ENCODE measurements around the gene MRRF.
A peak's percentile ranks its signal among the peaks of the same experiment; 100 is the strongest.

The MRRF gene

DNA sequence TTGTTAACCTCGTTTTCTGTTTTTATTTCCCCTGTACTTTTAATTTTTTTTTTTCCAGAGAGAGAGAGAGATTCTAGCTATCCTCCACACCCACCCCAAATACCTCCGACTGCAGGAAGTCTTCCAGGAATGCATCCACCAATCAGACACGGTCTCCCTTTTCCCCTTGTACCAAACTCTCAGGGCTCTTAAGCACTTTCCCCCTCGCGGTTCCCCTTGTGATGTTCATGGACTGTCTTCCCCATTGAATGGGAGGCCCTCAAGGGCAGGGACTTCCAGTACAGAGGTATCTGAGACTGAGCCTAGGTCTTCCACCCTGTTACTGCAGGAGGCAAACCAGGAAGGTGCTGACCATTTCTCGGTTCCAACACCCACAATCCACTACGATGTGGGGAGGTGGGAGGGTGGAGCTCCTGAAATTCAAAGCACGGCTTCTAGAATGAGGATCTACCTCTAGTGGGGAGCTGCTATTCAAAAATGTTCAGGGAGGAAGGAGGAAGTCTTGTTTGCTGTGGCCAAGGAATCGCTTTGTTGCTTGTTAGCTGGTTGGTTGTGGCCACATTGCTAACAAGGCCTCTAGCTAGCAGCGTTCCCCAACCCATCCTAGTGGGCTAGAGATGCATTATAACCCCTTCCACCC, 68.6 kb downstream of the MRRF start:
- no peak for DNase-seq

DNA sequence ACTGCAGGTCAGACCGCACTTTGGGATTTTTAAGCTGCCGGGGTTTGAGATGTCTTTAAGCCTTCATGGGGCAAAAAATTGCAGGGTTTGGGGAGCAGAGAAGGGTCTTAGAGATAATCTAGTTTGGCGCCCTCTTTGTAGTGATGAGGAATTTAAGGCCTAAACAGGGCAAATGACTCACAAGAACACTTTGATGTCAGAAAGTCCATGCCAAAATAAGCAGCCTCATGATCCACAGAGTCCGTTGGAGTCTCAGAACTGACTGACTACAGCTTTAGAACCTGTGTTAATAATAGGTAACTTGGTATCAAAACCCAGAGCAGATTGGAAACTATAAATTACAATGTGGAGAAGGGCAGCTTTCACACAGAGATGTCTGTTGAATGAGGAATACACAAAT, 70.2 kb downstream of the MRRF start:
- no peak for DNase-seq

DNA sequence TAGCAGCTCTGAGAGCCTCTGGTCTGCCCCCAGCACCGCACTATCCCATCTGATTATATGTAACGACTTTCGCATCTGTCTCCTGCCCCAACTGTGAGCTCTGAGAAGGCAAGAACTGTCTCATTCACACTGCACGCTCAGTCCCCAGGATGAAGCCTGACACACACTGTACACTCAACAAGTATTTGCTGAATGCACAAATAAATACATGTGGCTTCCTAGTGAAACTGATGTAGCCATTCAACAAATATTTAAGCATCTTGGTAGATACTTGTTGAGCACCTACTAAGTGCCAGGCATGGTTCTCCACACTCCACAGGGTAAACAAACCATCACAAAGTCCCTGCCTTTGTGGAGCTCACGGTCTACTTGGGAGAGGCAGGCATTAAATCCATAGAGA, 71.5 kb downstream of the MRRF start:
- DNase-seq, result no peak

DNA sequence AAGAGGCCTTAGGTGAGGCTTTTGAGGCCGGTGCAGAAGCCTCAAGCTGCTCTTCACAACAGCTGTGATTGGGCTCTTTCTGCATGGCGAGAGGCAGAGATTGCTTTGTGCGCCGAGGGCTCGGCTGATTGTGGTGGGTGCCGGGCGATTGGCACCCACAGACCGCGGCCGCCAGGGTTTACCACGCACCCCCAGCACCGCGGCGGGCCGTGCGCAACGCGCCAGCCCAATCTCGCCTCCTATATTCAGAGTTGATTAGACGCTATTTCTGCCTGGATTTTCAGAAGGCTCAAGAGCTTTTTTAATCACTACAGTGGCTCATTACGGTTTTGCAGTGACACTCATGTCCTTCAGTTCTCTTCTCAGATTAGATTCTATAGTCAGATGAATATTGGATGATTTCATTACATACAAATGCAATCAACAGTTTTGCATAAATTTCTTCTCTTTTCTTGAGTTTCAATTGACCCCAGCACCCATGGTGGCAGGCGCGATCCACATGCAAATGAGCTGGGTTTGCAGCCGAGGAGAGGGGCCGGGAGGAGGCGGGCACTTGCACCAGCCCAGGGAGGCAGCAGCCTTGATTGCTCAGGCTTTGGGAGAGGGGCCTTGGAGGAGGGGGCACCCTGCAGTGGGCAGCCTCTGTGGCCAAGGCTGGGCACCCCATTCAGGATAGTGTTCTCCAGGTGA, 72.3 kb downstream of the MRRF start:
- no peak for DNase-seq

DNA sequence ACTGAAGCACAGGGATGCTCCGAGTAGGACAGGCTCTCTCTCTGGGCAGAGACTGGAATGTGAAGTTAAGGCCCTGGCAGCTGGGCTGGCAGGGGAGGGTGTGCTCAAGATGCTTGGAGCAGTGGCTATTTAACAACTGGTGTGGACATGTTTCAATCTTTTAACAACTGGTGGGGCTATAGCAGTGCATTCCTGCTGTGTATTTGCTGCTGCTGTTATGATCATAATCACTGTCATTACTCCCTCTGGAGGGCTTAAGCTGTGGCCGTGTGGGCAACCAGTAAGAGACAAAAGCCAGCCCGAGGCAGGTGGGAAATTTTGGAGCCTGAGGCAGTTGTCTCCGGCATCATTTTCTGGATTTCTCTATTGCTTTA, 72.9 kb downstream of the MRRF start:
- DNase-seq, result no peak

DNA sequence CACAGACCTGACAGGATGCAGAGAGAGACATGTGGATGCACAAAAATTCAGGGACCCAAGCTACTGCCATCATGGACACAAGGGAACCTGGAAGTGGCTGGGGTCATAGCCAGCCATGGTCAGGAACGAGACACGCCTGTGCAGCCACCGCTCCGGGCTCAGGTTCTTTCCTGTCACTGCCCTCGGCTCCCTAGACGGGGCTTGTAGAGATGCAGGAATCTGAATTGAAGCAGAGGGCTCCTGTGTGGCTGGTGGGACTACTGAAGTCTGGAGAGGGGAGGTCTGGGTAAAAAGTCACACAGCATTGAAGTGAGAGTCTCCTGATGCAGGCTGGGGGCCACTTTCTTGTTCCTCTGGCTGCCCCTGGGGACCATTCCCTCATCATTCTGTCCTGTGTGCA, 73.9 kb downstream of the MRRF start:
- DNase-seq, result no peak

DNA sequence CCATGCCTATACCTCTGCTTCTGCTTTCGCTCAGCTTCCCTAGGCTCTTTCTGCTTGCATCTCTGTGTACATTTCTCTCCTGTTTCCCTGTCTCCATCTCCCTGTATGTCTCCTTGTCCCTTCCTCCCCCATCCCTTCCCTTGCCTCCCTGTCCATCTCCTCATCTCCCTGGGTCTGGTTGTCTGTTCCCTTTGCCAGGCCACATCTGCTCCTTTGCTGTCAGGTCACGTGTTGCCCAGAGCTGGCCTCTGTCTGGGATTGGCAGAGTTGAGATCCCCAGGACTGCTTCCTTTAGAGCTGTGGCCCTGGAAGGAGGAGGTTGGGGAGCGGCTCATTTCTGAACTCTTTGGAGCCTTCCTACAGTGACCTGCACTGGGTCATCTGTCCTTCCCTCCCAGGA, 74.3 kb downstream of the MRRF start:
- no peak for DNase-seq

DNA sequence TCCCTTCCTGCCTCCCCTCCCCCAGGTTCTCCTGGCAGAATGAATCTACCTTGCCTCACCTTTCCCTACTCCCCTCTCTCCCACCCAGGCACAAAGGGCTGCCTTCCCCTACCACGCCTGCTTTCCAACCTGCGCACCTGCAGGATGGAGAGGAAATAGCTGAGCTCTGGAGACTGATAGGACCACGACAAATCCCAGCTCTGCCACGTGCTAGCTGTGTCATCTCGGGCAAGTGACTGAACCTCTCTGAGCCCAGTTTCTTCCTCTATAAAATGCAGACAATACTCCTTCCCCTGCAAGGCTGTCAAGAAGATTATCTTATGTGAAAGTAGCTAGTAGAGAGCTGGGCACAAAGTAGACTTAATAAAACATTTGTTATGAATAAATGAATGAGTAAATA, 74.9 kb downstream of the MRRF start:
- DNase-seq, result no peak

DNA sequence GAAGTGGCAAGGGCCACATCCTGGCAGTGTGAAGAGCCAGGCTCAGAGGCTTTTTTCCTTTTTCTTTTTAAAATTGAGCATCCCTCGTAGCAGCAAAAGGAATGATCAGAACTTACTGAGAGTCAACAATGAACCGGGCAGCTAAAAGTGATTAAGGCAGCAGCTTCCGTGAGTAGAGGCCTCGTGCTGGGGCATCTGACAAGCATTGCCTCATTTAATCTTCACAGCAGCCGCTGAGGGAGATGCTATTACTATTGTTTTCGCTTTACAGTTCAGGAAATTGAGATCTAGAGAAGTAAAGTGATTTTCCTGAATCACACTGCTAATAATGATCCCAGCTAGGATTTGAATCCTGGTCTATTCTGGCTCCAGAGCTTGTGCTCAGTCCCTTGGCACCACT, 75.5 kb downstream of the MRRF start:
- DNase-seq, result no peak

DNA sequence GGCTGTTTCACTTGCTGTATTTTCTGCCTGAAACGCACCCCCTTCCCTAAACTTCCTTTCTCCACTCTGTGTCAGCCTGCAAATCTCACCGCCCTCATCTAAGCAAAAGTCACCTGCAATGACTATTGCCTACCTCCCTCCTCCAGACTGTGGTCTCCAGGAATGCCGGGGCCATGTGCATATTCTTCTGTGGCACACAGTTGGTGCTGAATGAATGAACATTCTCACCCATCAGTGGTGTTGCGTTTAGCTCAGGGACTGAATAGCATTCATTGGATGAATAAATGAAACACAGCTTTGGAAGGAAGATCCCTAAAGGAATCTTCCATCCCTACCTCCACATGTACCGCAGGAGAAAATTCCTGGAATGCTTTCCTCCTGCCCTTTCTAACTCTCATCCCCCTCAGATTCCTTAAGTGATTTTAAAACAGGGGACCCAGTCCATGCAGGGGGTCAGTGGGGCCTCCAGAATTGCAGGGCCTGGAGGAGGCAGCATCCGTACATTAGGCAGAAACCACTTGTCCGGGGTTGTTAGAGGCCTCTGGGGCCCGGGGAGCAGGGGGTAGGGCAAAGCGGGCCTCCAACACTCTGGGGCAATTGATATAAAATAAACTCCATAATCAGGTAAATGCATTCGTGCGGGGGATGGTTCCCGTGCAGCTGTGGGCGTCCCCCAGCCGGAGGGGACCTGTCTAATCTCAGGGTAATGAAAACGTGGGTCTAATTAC, 77.8 kb downstream of the MRRF start:
- no peak for DNase-seq

DNA sequence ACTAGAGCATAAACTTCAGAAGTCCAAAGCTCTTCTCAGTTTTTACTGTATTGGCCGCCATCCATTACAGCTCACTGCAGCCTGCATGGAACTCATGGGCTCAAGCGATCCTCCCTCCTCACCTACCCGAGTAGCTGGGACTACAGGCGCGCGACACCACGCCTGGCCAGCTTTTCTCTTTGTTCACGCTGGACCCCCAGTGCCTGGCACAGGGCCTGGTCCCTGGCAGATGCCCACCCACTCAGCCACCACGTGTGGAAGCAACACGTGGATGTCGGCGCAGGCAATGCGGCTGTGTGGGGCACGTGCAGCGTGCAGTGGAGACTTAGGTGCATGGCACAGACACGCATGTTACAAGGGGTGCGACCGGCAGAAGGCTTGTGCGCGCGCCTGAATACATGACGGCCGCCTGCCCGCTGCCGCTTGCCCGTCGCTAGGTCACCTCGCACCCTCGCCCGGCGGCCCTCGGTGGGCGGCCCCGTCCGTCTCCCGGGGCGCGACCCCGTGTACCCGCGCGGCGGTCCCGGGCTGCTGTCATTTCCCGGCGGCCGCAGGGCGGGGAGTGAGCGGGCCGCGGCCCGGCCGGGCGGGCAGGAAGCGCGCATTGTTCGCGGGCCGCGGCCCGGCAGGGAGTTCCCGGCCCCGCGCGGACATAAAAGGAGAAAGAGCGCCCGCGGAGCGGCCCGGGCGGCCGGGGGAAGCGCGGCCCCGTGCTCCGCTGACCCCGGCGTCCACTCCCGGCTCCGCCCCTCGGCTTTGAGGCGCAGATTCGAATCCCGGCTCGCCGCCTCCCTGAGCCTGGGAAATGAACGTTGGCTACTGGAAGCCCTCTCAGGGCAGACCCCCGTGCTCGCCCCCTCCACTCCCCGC, 82.0 kb downstream of the MRRF start:
- DNase-seq, result no peak

DNA sequence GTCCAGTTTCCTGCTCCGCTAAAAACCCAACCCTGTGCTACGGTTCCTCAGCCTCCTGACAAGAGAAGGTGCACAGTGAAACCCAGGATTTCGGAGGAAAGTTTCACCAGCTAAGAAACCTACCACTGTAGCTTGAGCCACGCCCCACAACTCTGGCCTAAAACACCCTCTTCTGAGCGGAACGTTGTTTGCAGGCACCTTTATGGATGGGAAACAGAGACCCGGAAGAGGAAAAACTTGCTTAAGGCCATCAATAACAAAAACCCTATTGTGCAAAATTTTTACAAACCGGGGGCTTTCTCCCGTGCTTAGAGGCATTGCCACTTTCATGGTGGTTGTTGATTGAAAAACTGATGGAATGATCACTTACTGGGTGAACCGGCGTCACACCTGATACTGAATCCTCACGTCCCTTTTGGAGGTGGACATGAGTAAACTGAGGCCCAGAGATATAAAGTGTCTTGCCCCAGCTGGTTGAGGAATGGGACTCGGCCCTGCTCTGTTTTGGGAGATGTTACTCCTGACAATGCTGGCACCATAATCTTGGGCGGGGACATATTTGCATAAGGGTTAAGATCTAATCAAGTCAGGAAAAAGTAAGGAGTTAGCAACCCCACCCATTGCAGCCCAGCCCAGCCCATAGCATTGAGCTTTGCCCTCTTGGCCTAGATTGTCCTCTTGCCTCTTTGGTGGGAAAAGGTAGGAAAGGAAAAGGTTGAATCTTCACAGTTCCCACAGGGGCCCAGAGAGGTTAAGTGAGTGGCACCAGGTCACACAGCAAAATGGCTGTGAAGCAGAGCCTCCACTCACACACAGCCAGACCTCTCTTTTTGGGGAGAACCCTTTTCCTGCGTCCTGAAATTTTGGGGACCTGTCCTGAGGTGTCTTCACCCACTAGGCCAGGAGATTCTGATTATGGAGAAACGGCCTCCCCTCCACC, 82.9 kb downstream of the MRRF start:
- DNase-seq, result no peak

DNA sequence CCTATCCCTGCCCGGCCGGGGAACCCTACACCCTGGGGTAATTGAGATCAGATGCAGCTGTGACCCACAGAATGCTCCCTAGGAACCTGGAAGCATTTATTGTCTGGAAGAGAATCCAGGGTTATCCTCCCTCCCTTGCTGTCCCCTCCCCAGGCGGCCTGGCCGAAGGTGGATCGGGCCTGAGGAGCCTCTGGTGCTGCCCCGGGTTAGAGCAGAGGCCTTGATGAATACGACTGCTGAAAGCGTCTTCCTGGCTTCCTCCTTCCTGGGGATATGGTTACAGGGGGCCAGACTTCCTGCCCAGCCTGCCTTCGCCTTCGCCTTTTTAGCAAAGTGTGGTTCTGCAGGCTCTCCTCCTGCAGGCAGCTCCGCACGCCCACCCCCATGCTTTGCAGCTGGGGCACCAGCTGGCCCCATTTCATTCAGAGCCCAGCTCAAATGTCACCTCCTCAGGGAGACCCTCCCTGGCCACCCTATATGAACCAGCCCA, 83.7 kb downstream of the MRRF start:
- no peak for DNase-seq

DNA sequence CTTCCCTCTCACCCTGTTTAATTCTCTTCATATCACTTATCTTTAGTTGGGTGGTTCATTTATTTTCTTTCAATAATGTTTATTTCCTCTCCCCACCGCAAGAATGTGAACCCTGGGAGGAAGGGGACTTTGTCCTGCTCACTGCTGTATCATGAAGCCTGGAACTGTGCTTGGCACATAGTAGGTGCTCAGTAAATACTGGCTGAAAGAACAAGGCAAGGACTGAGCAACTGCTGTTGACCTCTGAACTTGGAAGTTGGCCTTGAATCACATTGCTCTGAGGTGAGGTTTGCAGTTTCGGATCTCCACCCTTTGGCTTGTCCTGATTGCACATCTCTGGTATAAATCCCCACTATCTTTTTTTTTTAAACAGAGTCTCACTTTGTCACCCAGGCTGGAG, 84.1 kb downstream of the MRRF start:
- DNase-seq, result no peak

DNA sequence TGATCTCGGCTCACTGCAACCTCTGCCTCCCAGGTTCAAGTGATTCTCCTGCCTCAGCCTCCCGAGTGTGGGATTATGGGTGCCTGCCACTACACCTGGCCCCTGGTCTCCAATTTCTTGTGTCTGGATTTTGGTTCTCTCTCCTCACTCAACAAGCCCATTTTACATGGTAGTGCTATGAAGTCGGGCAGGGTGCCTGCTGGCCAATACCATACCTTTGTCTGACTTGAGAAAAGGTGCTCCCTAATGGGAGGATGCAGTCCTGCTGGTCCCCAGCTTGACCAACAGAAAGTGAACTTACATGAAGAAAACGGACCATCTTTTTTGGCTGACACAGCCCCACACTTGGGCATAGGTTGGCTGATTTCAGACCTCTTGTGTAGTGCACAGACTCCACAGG, 84.5 kb downstream of the MRRF start:
- no peak for DNase-seq

DNA sequence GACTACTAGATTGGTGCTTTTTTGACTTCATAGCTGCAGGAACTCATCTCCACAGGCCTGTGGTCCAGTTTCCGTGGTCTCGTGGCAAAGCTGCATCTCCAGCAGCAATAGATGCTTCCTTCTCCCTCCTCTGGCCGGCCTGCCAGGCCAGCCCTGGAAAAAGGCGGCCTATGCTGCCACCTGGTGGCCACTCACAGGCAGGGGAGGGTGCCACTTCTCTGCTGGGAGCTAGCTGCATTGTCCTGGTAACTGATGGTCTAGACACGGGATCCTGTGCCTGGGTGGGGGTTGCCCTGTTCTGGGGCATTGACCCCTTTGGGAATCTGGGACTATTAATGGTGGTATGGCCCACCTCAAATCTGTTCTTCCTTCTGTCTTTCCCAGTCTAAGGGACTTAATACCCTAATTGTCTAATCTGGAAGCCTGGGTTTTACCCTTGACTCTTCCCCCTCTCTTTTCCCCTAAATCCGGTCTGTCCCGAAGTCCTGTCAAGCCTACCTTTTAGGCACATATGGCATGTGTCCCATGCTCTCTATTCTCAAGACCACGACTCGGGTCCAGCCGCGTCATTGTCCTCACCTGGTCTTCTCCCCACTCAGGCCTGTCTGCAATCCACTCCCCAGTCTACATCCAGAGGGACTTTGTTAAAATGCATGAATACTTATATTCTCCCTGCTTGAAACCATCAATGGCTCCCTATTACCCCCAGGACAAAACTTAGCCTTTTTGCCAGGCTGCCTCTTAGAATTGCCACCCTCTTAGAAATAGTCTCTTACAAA, 86.1 kb downstream of the MRRF start:
- peak; percentile 84 for DNase-seq

DNA sequence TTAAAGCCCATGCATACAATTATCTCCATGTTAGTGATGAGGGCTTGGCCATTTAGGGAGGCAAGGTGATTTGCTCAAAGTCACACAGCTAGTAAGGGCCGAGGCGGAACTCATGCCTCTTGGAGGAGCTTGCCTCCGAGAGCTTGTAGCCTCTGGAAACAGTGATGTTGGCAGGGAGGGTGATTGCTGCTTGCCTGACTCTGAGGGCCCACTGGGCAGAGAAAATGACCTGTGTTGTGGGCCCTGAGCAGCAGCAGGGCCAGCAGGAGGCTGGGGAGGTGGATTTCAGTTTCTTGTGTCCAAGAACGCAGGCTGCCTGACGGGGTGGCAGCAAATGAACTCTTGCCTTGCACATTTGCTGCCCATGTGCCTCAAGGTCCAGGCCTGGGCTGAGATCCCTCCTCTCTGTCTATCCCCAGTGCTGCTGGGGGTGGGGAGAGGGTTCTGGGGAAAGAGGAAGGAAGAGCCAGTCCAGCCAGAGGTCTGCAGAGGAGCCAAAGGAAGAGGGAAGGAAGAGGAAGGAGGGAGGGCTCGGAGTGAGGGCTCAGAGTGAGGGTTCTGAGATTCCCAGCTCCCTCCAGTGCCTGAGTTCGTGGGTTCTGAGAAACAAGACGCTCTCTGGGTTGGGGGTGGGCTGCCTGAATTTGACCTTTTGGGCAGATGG, 90.0 kb downstream of the MRRF start:
- DNase-seq, result no peak

DNA sequence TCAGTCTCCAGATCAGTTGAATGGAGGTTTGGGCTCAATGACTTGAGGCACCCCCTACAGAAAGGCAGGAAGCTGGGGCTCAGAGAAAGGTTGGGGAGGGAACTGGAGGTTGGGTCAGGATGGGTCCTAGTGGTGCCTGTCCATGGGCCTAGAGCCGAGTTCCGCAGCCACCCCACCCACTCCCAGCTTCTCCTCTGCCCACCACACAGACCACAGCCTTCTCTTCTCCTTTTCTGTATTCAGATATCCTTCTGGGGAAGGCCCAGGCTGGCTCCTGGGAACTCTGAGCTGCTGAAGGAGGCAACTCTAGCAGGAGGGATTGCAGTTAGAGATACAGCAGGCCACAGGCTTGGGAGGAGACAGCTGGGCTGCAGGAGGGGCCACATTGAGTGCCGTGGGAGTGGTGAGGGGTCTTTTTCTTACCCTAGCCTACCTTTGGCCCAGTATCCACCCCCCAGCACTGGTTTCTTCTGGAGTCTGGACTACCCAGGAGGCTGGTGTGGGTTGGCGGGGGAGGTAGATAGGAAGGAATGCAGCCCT, 90.7 kb downstream of the MRRF start:
- no peak for DNase-seq

DNA sequence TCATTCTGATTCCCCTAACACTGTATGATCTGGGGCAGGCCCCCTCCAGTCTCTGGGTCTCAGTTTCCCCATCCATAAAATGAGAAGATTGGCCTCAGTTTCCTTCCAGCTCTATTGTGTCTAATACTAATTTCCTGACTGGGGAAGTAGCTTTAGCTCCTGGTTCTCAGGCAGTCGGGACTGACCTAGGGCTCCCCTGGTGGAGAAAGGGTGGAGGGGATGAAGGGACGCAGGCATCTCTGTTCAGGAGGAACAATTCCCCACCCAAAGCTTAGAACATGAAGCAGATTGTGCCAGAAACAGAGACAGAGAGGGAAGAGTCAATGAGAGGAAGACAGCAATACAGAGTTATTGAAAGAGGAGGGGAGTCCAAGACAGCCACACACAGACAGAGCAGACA, 91.9 kb downstream of the MRRF start:
- DNase-seq, result no peak

DNA sequence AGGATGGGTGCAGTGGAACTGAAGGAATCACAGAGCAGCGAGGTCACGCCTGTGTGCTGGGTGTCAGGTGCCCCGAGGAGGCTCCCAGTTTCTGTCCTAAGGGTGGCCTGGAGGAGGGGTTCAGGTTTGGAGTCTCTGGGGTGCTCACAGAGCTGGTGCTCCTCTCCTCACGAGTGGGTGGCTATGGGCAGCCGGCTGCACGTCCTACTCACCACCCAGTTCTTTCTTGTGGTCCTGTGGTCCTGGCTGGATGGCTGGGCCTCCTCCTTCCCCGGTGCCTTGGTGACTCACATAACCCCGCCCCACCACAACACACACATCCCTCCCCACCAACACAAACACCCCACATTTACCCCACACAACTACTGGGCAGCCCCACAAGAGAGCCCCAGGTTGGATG, 96.2 kb downstream of the MRRF start:
- no peak for DNase-seq

All from activated CD4-positive, alpha-beta T cell treated with anti-CD3 and anti-CD28 coated beads, Interleukin-10, Interleukin-2, amounts not matched to agents 100 ng/mL and 50 ng/mL, durations not matched to agents 16 hours and 8 hours (primary cell).